ENCODE results near the gene SEMA6D. TPM values are rescaled to one million over a fixed set of nuclear protein-coding genes. Genes with fewer than 3 reads are reported as not detected.

SEMA6D gene
- total RNA-seq, 1 experiment from 2014 or later, result 15.8 TPM

- H3K18ac ChIP-seq (ENCODE audit: insufficient read length, low read depth, low read length), result no peak overlapping the region
- H3K14ac ChIP-seq (ENCODE audit: insufficient read depth, low read length), result no peak overlapping the region
- Mint-ChIP-seq H3K9me3 (no peaks in the 10 kb centered on the region; a peak in 1 of 5 replicates), H3K4me1 (peaks cover 4 to 8% of the 10 kb centered on the region in 2 experiments), H3K36me3 (ENCODE audit: insufficient read depth in 1 of 3, low read depth in 3 of 3) (no peaks in the 10 kb centered on the region), H3K4me3 (no peak overlapping the region), H3K27me3 (ENCODE audit: low read depth) (no peaks in the 10 kb centered on the region), H3K27ac (no peak overlapping the region)
- no peak overlapping the region for H2BK5ac ChIP-seq (ENCODE audit: insufficient read length, low read length)
- 100% methylated on average over 3 of the region's 8 CpGs for WGBS (ENCODE audit: extremely low coverage, insufficient read length, low lambda C conversion rate)
- H3K23ac ChIP-seq (ENCODE audit: insufficient read length, low read depth, low read length), result no peak overlapping the region
- H4K5ac ChIP-seq (ENCODE audit: insufficient read length, low read depth, low read length), result no peak overlapping the region
- H4K91ac ChIP-seq (ENCODE audit: insufficient read length, low read depth, low read length), result no peak overlapping the region
- H2AFZ ChIP-seq (ENCODE audit: low read length), result no peak overlapping the region
- H3K56ac ChIP-seq (ENCODE audit: insufficient read length, low read depth, low read length), result no peak overlapping the region
- H3K27ac ChIP-seq (ENCODE audit: insufficient read length, low read depth, low read length), result no peak overlapping the region
- no peaks in the 10 kb centered on the region for H3K79me1 ChIP-seq (ENCODE audit: insufficient read depth, low read depth, low read length, poor library complexity, severe bottlenecking)
- H3T11ph ChIP-seq (ENCODE audit: low read length), result no peak overlapping the region
- no peak overlapping the region for H3K9ac ChIP-seq (ENCODE audit: extremely low read depth, insufficient read length, low read length)
- no peak overlapping the region for H2AK5ac ChIP-seq (ENCODE audit: insufficient read length, low read length)
- H3K4me1 ChIP-seq (ENCODE audit: insufficient read depth, low read length), result no peaks in the 10 kb centered on the region; the same call in 1 of the 2 replicates
- TF ChIP-seq CTCF (conservative IDR thresholded peaks at IDR 0.05), result no peak
- H3K4me2 ChIP-seq (ENCODE audit: insufficient read depth, insufficient read length, low read length), result no peak overlapping the region
- no peak overlapping the region for H3K4ac ChIP-seq (ENCODE audit: low read depth, low read length)
- no peak overlapping the region for H2BK15ac ChIP-seq (ENCODE audit: low read depth, low read length)
- H3K23me2 ChIP-seq (ENCODE audit: insufficient read length, low read depth, low read length, poor library complexity, severe bottlenecking), result no peaks in the 10 kb centered on the region
- no peak for DNase-seq
- H4K20me1 ChIP-seq (ENCODE audit: control insufficient read depth, insufficient read depth, insufficient read length), result no peaks in the 10 kb centered on the region
- no peaks in the 10 kb centered on the region for H3K9me3 ChIP-seq (ENCODE audit: control insufficient read depth, low read depth, low read length)
- no peak overlapping the region for H2BK12ac ChIP-seq (ENCODE audit: insufficient read length, low read depth, low read length)
- no peaks in the 10 kb centered on the region for H3K27me3 ChIP-seq (ENCODE audit: insufficient read depth, low read length)
- H4K8ac ChIP-seq (replicated peaks; ENCODE audit: insufficient read length, low read depth, low read length), result no peak overlapping the region
- H2BK20ac ChIP-seq (ENCODE audit: low read depth, low read length, poor library complexity, severe bottlenecking), result no peak overlapping the region
- H2BK120ac ChIP-seq (ENCODE audit: low read depth, low read length, poor library complexity, severe bottlenecking), result no peak overlapping the region
- H3K79me2 ChIP-seq (ENCODE audit: insufficient read depth, low read length), result no peaks in the 10 kb centered on the region
These were observed 11.9 kb upstream of the SEMA6D start for GRCh38 chr15:47705281-47705997.

Measured in H9 (cell line).